Natural killer cell (primary cell): ENCODE results near the gene OSBPL6. TPM values are rescaled to one million over a fixed set of nuclear protein-coding genes. Genes with fewer than 3 reads are reported as not detected.

ENCODE experiments used
- ATAC-seq, 3 donors: fragments of 150-1000 bp in 2 of 3; fragments of 200-7000 bp in 1 of 3; cut with Tn5 transposase; 1 replicate in 1 of 3; 2 replicates in 2 of 3; pipeline ENCODE4 v1.10.0; 2021; ENCODE audit warnings: mild to moderate bottlenecking in 2 of 3, moderate library complexity in 2 of 3
- DNase-seq, 2 donors: peaks; one replicate each; pipeline versions ENCODE4 v3.0.0 to v3.0.0-alpha.2; 2013 to 2021; ENCODE audit warnings: mixed read lengths in 1 of 2
- H3K27ac ChIP-seq: one replicate; pipeline ENCODE4 v1.5.1; 2013; ENCODE audit warnings: mild to moderate bottlenecking, low read length
- H3K27me3 ChIP-seq: one replicate; pipeline ENCODE4 v1.6.1; 2013; ENCODE audit warnings: low read length; ENCODE audit not compliant: control insufficient read depth, insufficient read depth
- H3K36me3 ChIP-seq: one replicate; pipeline ENCODE4 v1.6.1; 2013; ENCODE audit warnings: low read length; ENCODE audit not compliant: control insufficient read depth, insufficient read depth
- H3K4me1 ChIP-seq: one replicate; pipeline ENCODE4 v1.6.1; 2013; ENCODE audit warnings: low read length; ENCODE audit not compliant: control insufficient read depth, insufficient read depth
- H3K4me3 ChIP-seq: one replicate; pipeline ENCODE4 v1.5.1; 2013; ENCODE audit warnings: low read length
- H3K9me3 ChIP-seq: one replicate; pipeline ENCODE4 v1.6.1; 2013; ENCODE audit warnings: low read length; ENCODE audit not compliant: control insufficient read depth, insufficient read depth
- H3K27ac Mint-ChIP-seq, 2 donors: one replicate each; pipeline ENCODE4 v1.8.0; 2022; ENCODE audit warnings: mild to moderate bottlenecking in 2 of 2, mixed read lengths in 2 of 2, moderate library complexity in 1 of 2
- H3K27me3 Mint-ChIP-seq, 2 donors: one replicate each; pipeline ENCODE4 v1.8.0; 2022; ENCODE audit warnings: low read depth in 2 of 2, mixed read lengths in 2 of 2
- H3K36me3 Mint-ChIP-seq: one replicate; pipeline ENCODE4 v1.8.0; 2022; ENCODE audit warnings: mixed read lengths
- H3K4me1 Mint-ChIP-seq, 2 donors: one replicate each; pipeline ENCODE4 v1.8.0; 2022; ENCODE audit warnings: mixed read lengths in 2 of 2
- H3K4me3 Mint-ChIP-seq: one replicate; pipeline ENCODE4 v1.8.0; 2022; ENCODE audit warnings: mild to moderate bottlenecking, moderate library complexity, mixed read lengths
- H3K9me3 Mint-ChIP-seq, 2 donors: one replicate each; pipeline ENCODE4 v1.8.0; 2022; ENCODE audit warnings: mixed read lengths in 2 of 2
- WGBS: methylation state at CpG from one replicate; pipeline ENCODE4 v1.1.7; 2013; ENCODE audit warnings: missing lambda C conversion rate; ENCODE audit not compliant: insufficient coverage; 5-methylcytosine and 5-hydroxymethylcytosine counted together
- intact Hi-C: fragments of 100-400 bp; cut with micrococcal nuclease; formaldehyde crosslinking; loops from one replicate; pipeline ENCODE4 v1.14.2; 2022
- total RNA-seq, 4 donors: library from RNA; stranded (reverse); fragments of 120-200 nt in 1 of 4; gene quantifications; one replicate each; pipeline versions ENCODE4 v1.2.3 to v1.2.4, GENCODE V29; 2013 to 2022
- TF ChIP-seq, protein P1 (sequence below): fragments of 200-600 bp; IDR thresholded peaks from one replicate; pipeline ENCODE4 v1.8.0; 2022; ENCODE audit warnings: antibody characterized with exemption

The OSBPL6 gene
- total RNA-seq, 3 donors from 2014 or later (not counting 1 experiment from before 2014, with no cell fraction given), result not detected

GRCh38 chr2:178271094-178271493 is 76.8 kb downstream of the OSBPL6 start:
- H3K27me3 ChIP-seq, result no peaks in the 10 kb centered on the region
- no peaks in the 10 kb centered on the region for H3K9me3 ChIP-seq
- intact Hi-C loops, result no loop called here
- Mint-ChIP-seq H3K27ac (no peak overlapping the region), H3K27me3 (peaks cover 11 to 14% of the 10 kb centered on the region in 2 donors), H3K4me1 (no peaks in the 10 kb centered on the region), H3K36me3 (no peaks in the 10 kb centered on the region), H3K4me3 (no peak overlapping the region), H3K9me3 (no peaks in the 10 kb centered on the region)
- no peak for DNase-seq
- H3K4me3 ChIP-seq, result no peak overlapping the region
- ATAC-seq, result no peak
- 100% methylated on average over 1 of the region's 2 CpGs for WGBS
- H3K4me1 ChIP-seq, result no peaks in the 10 kb centered on the region
- H3K27ac ChIP-seq, result no peak overlapping the region
- TF ChIP-seq, protein P1, sequence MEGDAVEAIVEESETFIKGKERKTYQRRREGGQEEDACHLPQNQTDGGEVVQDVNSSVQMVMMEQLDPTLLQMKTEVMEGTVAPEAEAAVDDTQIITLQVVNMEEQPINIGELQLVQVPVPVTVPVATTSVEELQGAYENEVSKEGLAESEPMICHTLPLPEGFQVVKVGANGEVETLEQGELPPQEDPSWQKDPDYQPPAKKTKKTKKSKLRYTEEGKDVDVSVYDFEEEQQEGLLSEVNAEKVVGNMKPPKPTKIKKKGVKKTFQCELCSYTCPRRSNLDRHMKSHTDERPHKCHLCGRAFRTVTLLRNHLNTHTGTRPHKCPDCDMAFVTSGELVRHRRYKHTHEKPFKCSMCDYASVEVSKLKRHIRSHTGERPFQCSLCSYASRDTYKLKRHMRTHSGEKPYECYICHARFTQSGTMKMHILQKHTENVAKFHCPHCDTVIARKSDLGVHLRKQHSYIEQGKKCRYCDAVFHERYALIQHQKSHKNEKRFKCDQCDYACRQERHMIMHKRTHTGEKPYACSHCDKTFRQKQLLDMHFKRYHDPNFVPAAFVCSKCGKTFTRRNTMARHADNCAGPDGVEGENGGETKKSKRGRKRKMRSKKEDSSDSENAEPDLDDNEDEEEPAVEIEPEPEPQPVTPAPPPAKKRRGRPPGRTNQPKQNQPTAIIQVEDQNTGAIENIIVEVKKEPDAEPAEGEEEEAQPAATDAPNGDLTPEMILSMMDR, result no peak
- H3K36me3 ChIP-seq, result no peaks in the 10 kb centered on the region

DNA sequence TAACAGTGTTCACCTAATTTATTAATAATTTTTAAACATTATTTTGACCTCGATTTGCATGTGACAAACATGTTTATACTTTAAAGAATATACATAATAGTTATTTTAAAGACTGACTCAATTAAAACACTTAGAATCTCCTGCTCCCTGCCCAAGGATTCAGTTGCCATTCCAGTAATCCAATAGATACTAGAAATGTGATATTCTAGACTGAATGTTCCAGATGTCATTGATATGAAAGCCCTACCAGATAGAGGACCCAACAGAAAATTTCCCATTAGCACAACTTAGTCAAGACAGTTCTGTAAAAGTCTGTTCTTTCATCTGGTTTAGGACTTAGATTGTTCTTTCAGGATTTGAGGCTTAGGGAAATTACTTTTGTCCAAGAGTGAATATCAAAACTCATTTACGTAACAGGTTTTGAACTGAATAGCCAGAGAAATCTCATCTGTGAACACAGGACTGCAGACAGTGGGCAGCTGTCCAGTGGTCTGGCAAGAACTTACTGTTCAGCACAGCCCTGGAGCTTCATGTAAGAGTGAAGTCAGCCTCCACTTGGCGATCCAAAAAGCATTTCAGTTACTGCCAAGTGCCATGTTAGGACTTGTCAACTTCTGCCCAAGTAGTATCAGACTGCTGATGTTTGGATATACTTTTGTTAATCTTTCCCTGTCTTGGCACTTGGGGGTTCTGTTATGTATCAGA is 77.5 kb downstream of the OSBPL6 start:
- Mint-ChIP-seq H3K27me3 (peaks cover 11 to 17% of the 10 kb centered on the region in 2 donors), H3K36me3 (no peaks in the 10 kb centered on the region), H3K4me1 (no peaks in the 10 kb centered on the region), H3K27ac (no peak overlapping the region), H3K9me3 (no peaks in the 10 kb centered on the region), H3K4me3 (no peak overlapping the region)
- H3K9me3 ChIP-seq, result no peaks in the 10 kb centered on the region
- DNase-seq (no peak), ATAC-seq (no peak)
- intact Hi-C loops, result no loop called here
- WGBS, result 88% methylated on average over 2 of the region's 3 CpGs
- H3K27ac ChIP-seq, result no peak overlapping the region
- H3K4me3 ChIP-seq, result no peak overlapping the region
- no peaks in the 10 kb centered on the region for H3K4me1 ChIP-seq
- TF ChIP-seq, protein P1, result no peak
- H3K27me3 ChIP-seq, result no peaks in the 10 kb centered on the region
- no peaks in the 10 kb centered on the region for H3K36me3 ChIP-seq

DNA sequence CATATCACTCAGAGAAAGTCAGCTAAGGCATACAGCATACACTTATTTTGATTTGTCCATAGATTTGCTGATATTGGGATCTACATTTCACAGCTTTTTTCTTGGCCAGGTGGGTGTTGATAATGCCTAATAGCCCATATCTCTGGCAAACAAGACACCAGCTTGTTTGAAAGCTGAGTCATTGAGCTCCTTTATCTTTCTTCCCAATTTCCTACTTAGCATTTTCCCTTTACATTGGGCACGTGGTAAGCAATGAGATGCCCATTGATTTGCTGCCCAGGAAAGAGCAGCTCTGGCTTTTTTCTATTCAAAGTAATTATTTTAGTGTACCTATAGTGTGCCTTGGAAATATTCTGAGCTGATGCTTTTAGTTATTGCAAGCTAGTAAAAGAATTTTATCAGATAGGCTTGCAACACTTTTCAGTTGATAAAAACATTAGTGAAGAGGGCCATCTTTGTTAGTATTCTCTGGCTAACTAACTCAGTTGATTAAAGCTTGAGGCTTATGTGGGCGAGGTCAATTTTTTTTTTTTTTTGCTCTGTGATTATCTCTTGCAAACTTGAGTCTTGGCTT is 79.6 kb downstream of the OSBPL6 start:
- Mint-ChIP-seq H3K27me3 (peaks cover 14 to 21% of the 10 kb centered on the region in 2 donors), H3K9me3 (no peaks in the 10 kb centered on the region), H3K4me3 (no peak overlapping the region), H3K4me1 (no peaks in the 10 kb centered on the region), H3K27ac (no peak overlapping the region), H3K36me3 (no peaks in the 10 kb centered on the region)
- no peaks in the 10 kb centered on the region for H3K36me3 ChIP-seq
- no peaks in the 10 kb centered on the region for H3K9me3 ChIP-seq
- H3K4me1 ChIP-seq, result no peaks in the 10 kb centered on the region
- TF ChIP-seq, protein P1, result no peak
- 0% methylated on average over 1 of the region's 2 CpGs for WGBS
- intact Hi-C loops, result no loop called here
- H3K27me3 ChIP-seq, result no peaks in the 10 kb centered on the region
- ATAC-seq (no peak), DNase-seq (no peak)
- H3K4me3 ChIP-seq, result no peak overlapping the region
- H3K27ac ChIP-seq, result no peak overlapping the region

GRCh38 chr2:178275600-178275999 is 81.3 kb downstream of the OSBPL6 start:
- no peaks in the 10 kb centered on the region for H3K36me3 ChIP-seq
- TF ChIP-seq, protein P1, result no peak

More at GRCh38 chr2:178275600-178275999, 81.3 kb downstream of the OSBPL6 start:
- Mint-ChIP-seq H3K27me3 (peaks cover 12 to 18% of the 10 kb centered on the region in 2 donors), H3K27ac (no peak overlapping the region), H3K9me3 (no peaks in the 10 kb centered on the region), H3K4me1 (no peaks in the 10 kb centered on the region), H3K4me3 (no peak overlapping the region), H3K36me3 (no peaks in the 10 kb centered on the region)
- DNase-seq, result no peak
- 30% methylated on average over 5 of the region's 5 CpGs for WGBS
- intact Hi-C loops, result no loop called here
- Histone ChIP-seq H3K4me3 (no peak overlapping the region), H3K27ac (no peak overlapping the region), H3K27me3 (no peaks in the 10 kb centered on the region), H3K9me3 (no peaks in the 10 kb centered on the region), H3K4me1 (no peaks in the 10 kb centered on the region)
- ATAC-seq, result no peak
